ENCODE measurements around the gene SLC8B1. TPM values are rescaled to one million over a fixed set of nuclear protein-coding genes. Genes with fewer than 3 reads are reported as not detected.

SLC8B1 gene
- total RNA-seq, 1 donor from 2014 or later: 22.4 TPM

DNA sequence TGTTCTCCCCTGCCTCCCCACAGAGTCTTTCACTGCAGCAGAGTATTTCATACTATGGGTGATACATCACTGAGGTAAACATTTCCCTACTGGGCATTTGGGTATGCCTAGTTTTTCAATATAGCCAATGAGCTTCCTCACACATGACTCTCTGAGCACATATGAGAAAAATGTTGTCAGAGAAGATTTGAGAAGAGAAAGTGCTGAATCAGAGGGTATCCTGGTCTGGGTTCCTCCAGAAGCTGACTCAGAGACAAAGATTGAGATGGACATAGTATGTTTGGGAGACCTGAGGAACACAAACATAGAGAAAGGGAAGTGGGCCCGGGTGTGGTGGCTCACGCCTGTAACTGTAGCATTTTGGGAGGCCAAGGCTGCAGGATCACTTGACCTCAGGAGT is 12.6 kb downstream of the SLC8B1 start:
- no peak overlapping the region for H3K4me3 Mint-ChIP-seq
- DNase-seq (no peak), ATAC-seq (ENCODE audit: low read depth) (no peak)
- peaks cover 3% of the 10 kb centered on the region for H3K9me3 Mint-ChIP-seq
- POLR2A ChIA-PET: no interaction called here
- no peak overlapping the region for H3K27ac Mint-ChIP-seq
- no peaks in the 10 kb centered on the region for H3K4me1 Mint-ChIP-seq
- intact Hi-C loops (cut with micrococcal nuclease): no loop called here
- TF ChIP-seq, protein P1, sequence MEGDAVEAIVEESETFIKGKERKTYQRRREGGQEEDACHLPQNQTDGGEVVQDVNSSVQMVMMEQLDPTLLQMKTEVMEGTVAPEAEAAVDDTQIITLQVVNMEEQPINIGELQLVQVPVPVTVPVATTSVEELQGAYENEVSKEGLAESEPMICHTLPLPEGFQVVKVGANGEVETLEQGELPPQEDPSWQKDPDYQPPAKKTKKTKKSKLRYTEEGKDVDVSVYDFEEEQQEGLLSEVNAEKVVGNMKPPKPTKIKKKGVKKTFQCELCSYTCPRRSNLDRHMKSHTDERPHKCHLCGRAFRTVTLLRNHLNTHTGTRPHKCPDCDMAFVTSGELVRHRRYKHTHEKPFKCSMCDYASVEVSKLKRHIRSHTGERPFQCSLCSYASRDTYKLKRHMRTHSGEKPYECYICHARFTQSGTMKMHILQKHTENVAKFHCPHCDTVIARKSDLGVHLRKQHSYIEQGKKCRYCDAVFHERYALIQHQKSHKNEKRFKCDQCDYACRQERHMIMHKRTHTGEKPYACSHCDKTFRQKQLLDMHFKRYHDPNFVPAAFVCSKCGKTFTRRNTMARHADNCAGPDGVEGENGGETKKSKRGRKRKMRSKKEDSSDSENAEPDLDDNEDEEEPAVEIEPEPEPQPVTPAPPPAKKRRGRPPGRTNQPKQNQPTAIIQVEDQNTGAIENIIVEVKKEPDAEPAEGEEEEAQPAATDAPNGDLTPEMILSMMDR (IDR thresholded peaks at IDR 0.05): no peak
- H3K36me3 Mint-ChIP-seq (ENCODE audit: low read depth): peaks cover 52% of the 10 kb centered on the region
- no peaks in the 10 kb centered on the region for H3K27me3 Mint-ChIP-seq
- CTCF ChIA-PET: no interaction called here

- CTCF ChIA-PET: no interaction called here
- POLR2A ChIA-PET: no interaction called here
- no peaks in the 10 kb centered on the region for H3K4me1 Mint-ChIP-seq
- H3K36me3 Mint-ChIP-seq (ENCODE audit: low read depth): peaks cover 62% of the 10 kb centered on the region
- no peak for DNase-seq
- ATAC-seq (ENCODE audit: low read depth): no peak
- H3K4me3 Mint-ChIP-seq: no peak overlapping the region
- H3K9me3 Mint-ChIP-seq: peaks cover 3% of the 10 kb centered on the region
- intact Hi-C loops (cut with micrococcal nuclease): no loop called here
- TF ChIP-seq, protein P1 (IDR thresholded peaks at IDR 0.05): no peak
- H3K27me3 Mint-ChIP-seq: no peaks in the 10 kb centered on the region
- H3K27ac Mint-ChIP-seq: no peak overlapping the region
These were observed 14.5 kb downstream of the SLC8B1 start for GRCh38 chr12:113320401-113320800.

DNA sequence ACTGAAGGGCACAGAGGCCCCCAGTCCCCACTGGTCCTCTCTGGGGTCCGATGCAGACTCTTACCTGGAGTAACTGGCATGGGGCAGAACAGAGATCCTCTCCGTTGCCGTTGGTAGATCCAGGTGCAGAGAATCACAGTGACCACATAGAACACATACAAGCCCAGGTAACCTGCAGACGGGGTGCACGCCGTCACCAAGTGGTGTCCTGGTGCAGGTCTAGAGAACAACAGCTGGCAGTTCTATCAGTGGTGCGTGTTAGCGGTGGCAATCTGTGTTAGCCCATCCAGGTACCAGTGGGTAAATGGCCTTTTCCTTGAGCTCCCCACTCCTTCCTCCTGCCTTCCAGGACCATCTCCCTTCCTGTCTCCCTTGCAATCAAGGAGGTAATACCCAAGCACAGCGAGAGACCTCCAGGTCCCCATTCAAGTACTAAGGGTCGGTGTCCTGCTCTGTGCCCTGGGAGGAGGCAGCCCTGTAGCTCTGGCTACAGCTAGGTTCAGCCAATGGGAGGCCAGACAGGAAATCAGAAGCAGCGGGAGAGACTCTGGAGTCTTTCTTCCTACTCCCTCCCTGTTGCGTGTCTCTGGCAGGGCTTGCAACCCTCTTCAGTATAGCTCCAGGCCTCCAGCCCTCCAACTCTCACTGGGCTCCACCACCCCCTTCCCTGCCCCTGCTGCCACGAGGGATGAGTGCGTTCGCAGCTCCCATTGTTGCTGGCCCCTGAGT is 15.8 kb downstream of the SLC8B1 start:
- H3K4me1 Mint-ChIP-seq: no peaks in the 10 kb centered on the region
- no peak for ATAC-seq (ENCODE audit: low read depth)
- H3K9me3 Mint-ChIP-seq: peaks cover 3% of the 10 kb centered on the region
- H3K36me3 Mint-ChIP-seq (ENCODE audit: low read depth): peaks cover 74% of the 10 kb centered on the region
- ChIA-PET POLR2A (no interaction called here), CTCF (no interaction called here)
- intact Hi-C loops (cut with micrococcal nuclease): no loop called here
- DNase-seq: no peak
- no peak overlapping the region for H3K27ac Mint-ChIP-seq
- TF ChIP-seq, protein P1 (IDR thresholded peaks at IDR 0.05): no peak
- H3K27me3 Mint-ChIP-seq: no peaks in the 10 kb centered on the region
- no peak overlapping the region for H3K4me3 Mint-ChIP-seq

- Mint-ChIP-seq H3K4me1 (no peaks in the 10 kb centered on the region), H3K9me3 (peaks cover 3% of the 10 kb centered on the region), H3K27me3 (no peaks in the 10 kb centered on the region), H3K4me3 (no peak overlapping the region), H3K27ac (no peak overlapping the region), H3K36me3 (ENCODE audit: low read depth) (peaks cover 73% of the 10 kb centered on the region)
- intact Hi-C loops (cut with micrococcal nuclease): no loop called here
- TF ChIP-seq, protein P1 (IDR thresholded peaks at IDR 0.05): no peak
- no peak for DNase-seq
- ChIA-PET POLR2A (no interaction called here), CTCF (no interaction called here)
- ATAC-seq (ENCODE audit: low read depth): no peak
These were observed 16.8 kb downstream of the SLC8B1 start for GRCh38 chr12:113318046-113318656.

DNA sequence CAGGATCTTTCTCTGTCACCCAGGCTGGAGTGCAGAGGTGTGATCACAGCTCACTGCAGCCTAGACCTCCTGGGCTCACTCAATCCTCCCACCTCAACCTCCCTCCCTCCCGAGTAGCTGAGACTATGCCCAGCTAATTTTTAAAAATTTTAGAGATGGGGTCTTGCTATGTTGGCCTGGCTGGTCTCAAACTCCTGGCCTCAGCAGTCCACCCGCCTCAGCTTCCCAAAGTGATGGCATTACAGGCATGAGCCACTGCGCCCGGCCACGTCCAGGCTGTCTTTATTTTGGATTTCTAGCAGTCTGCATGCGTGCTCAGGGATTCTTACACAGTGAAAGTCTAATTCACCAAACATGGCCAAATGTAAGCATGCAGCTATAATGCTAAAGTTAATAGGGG is 17.8 kb downstream of the SLC8B1 start:
- H3K4me3 Mint-ChIP-seq: no peak overlapping the region
- peaks cover 70% of the 10 kb centered on the region for H3K36me3 Mint-ChIP-seq (ENCODE audit: low read depth)
- H3K27me3 Mint-ChIP-seq: no peaks in the 10 kb centered on the region
- DNase-seq (no peak), ATAC-seq (ENCODE audit: low read depth) (no peak)
- intact Hi-C loops (cut with micrococcal nuclease): no loop called here
- ChIA-PET POLR2A (no interaction called here), CTCF (no interaction called here)
- TF ChIP-seq, protein P1 (IDR thresholded peaks at IDR 0.05): no peak
- H3K4me1 Mint-ChIP-seq: no peaks in the 10 kb centered on the region
- H3K27ac Mint-ChIP-seq: no peak overlapping the region
- H3K9me3 Mint-ChIP-seq: no peaks in the 10 kb centered on the region

Data from activated B cell treated with CpG ODN at 0.5 μM for 24 hours (primary cell).